PC-9 (cell line): Measurements from ENCODE around the gene DZIP3. TPM values are rescaled to one million over a fixed set of nuclear protein-coding genes. Genes with fewer than 3 reads are reported as not detected.

Source experiments
- BruUV-seq: library from RNA; stranded (reverse); fragments of 400-500 nt; replicated peaks from 2 replicates; lab custom pipeline; 2021; lab: Mats Ljungman, UMichigan
- CTCF ChIA-PET: fragments of 300-600 bp; sonication (Branson Sonifier 250); formaldehyde crosslinking; loops from one replicate; lab custom pipeline; 2022; ENCODE audit warnings: antibody characterized with exemption; lab: Charles Lee
- POLR2A ChIA-PET: fragments of 300-600 bp; sonication (Branson Sonifier 250); formaldehyde crosslinking; loops from one replicate; lab custom pipeline; 2022; ENCODE audit warnings: antibody characterized with exemption; ENCODE audit not compliant: unreplicated experiment; lab: Charles Lee
- DNase-seq, 2 experiments: peaks; one replicate each; pipeline versions ENCODE4 v3.0.0 to v3.0.0-alpha.2; 2015 to 2022; ENCODE audit warnings: mixed read lengths in 1 of 2
- H2AFZ ChIP-seq: fragments of 200-600 bp; sonication (generic); 2 replicates; pipeline ENCODE4 v1.8.1; 2017; ENCODE audit warnings: antibody characterized with exemption
- H3F3A ChIP-seq: fragments of 200-600 bp; sonication (generic); 2 replicates; pipeline ENCODE4 v1.8.1; 2017; ENCODE audit warnings: antibody characterized with exemption, mild to moderate bottlenecking, low read depth; ENCODE audit not compliant: insufficient read depth
- H3K27ac ChIP-seq: fragments of 200-600 bp; sonication (generic); 2 replicates; pipeline ENCODE4 v1.6.1; 2016; ENCODE audit warnings: mixed run types
- H3K27me3 ChIP-seq: fragments of 200-600 bp; sonication (generic); 2 replicates; pipeline ENCODE4 v1.6.1; 2016; ENCODE audit warnings: low read depth, mixed run types; ENCODE audit not compliant: insufficient read depth
- H3K36me3 ChIP-seq: fragments of 200-600 bp; sonication (generic); 2 replicates; pipeline ENCODE4 v1.6.1; 2016; ENCODE audit warnings: low read depth, mixed run types
- H3K4me1 ChIP-seq: fragments of 200-600 bp; sonication (generic); replicated peaks from 2 replicates; pipeline ENCODE4 v1.6.1; 2016; ENCODE audit warnings: mixed run types; ENCODE audit not compliant: insufficient read depth
- H3K4me2 ChIP-seq: fragments of 200-600 bp; sonication (generic); 2 replicates; pipeline ENCODE4 v1.6.1; 2017; ENCODE audit warnings: mixed run types
- H3K4me3 ChIP-seq: fragments of 200-600 bp; sonication (generic); 2 replicates; pipeline ENCODE4 v1.6.1; 2016; ENCODE audit warnings: mixed run types
- H3K79me2 ChIP-seq: fragments of 200-600 bp; sonication (generic); 2 replicates; pipeline ENCODE4 v1.6.1; 2017; ENCODE audit warnings: low read depth, mixed run types
- H3K9me2 ChIP-seq: fragments of 200-600 bp; sonication (generic); 2 replicates; pipeline ENCODE4 v1.8.1; 2017; ENCODE audit warnings: mild to moderate bottlenecking; ENCODE audit not compliant: insufficient read depth
- H3K9me3 ChIP-seq: fragments of 200-600 bp; sonication (generic); 2 replicates; pipeline ENCODE4 v1.8.1; 2016; ENCODE audit warnings: low read depth; ENCODE audit not compliant: insufficient read depth
- H4K20me1 ChIP-seq: fragments of 200-600 bp; sonication (generic); 2 replicates; pipeline ENCODE4 v1.8.1; 2017; ENCODE audit not compliant: insufficient read depth
- EZH2 ChIP-seq: fragments of 200-600 bp; sonication (generic); IDR thresholded peaks from 2 replicates; pipeline ENCODE4 v1.8.0; 2017; ENCODE audit warnings: antibody characterized with exemption, low read depth
- intact Hi-C: fragments of 100-400 bp; cut with micrococcal nuclease; formaldehyde crosslinking; loops from one replicate; pipeline ENCODE4 v1.10.0; 2022; ENCODE audit not compliant: unreplicated experiment
- total RNA-seq: library from RNA; stranded (reverse); gene quantifications from 2 replicates; pipeline ENCODE4 v1.2.3, GENCODE V29; 2021
- TF ChIP-seq, protein P1 (sequence below): fragments of 200-600 bp; sonication (generic); conservative IDR thresholded peaks from 2 replicates; pipeline ENCODE4 v1.6.1; 2017; ENCODE audit warnings: mixed run types, antibody characterized with exemption, mild to moderate bottlenecking, moderate library complexity

The DZIP3 gene
- total RNA-seq, 1 experiment from 2014 or later, result 14.5 TPM

DNA sequence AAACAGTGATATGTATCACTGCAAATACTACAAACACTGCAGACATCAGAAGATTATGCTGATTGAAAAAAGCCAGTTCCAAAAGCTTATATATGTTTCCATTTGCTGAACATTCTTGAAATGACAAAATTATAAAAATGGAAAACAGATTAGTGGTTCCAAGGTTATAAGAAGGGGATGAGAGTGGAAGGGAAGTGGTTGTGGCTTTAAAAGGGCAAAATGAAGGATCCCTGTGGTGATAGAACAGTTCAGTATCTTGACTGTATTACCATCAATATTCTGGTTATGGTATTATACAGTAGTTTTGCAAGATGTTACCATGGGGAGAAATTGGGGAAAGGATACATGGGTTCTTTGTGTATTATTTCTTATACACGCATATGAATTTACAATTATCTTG, 77.8 kb downstream of the DZIP3 start:
- no peak for DNase-seq
- TF ChIP-seq EZH2, result no peak
- TF ChIP-seq, protein P1, sequence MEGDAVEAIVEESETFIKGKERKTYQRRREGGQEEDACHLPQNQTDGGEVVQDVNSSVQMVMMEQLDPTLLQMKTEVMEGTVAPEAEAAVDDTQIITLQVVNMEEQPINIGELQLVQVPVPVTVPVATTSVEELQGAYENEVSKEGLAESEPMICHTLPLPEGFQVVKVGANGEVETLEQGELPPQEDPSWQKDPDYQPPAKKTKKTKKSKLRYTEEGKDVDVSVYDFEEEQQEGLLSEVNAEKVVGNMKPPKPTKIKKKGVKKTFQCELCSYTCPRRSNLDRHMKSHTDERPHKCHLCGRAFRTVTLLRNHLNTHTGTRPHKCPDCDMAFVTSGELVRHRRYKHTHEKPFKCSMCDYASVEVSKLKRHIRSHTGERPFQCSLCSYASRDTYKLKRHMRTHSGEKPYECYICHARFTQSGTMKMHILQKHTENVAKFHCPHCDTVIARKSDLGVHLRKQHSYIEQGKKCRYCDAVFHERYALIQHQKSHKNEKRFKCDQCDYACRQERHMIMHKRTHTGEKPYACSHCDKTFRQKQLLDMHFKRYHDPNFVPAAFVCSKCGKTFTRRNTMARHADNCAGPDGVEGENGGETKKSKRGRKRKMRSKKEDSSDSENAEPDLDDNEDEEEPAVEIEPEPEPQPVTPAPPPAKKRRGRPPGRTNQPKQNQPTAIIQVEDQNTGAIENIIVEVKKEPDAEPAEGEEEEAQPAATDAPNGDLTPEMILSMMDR, result no peak
- no peaks in the 10 kb centered on the region for H3K27me3 ChIP-seq
- no peaks in the 10 kb centered on the region for H3K79me2 ChIP-seq
- H3K4me3 ChIP-seq, result no peak overlapping the region
- H3K4me1 ChIP-seq, result no peaks in the 10 kb centered on the region
- no peak overlapping the region for H2AFZ ChIP-seq
- BruUV-seq, result no TSS peak
- no peaks in the 10 kb centered on the region for H3K36me3 ChIP-seq
- intact Hi-C loops, result no loop called here
- no peak overlapping the region for H3K27ac ChIP-seq
- CTCF ChIA-PET, result interaction anchor here (0.7 kb wide), 1 partner anchor 248 kb away, joined by 3 read pairs; no protein-coding TSS in a partner anchor
- POLR2A ChIA-PET, result no interaction called here
- H3K9me2 ChIP-seq, result peaks cover 5% of the 10 kb centered on the region; the same call in 1 of the 2 replicates
- no peaks in the 10 kb centered on the region for H3K9me3 ChIP-seq
- H4K20me1 ChIP-seq, result no peaks in the 10 kb centered on the region
- no peaks in the 10 kb centered on the region for H3F3A ChIP-seq
- no peak overlapping the region for H3K4me2 ChIP-seq

- no peak overlapping the region for H2AFZ ChIP-seq
- H3F3A ChIP-seq, result no peaks in the 10 kb centered on the region
- no peaks in the 10 kb centered on the region for H3K9me3 ChIP-seq
- CTCF ChIA-PET, result no interaction called here
- TF ChIP-seq, protein P1, result no peak
- TF ChIP-seq EZH2, result no peak
- H3K27me3 ChIP-seq, result no peaks in the 10 kb centered on the region
- no TSS peak for BruUV-seq
- no peak overlapping the region for H3K4me2 ChIP-seq
- H3K27ac ChIP-seq, result no peak overlapping the region
- no peaks in the 10 kb centered on the region for H4K20me1 ChIP-seq
- H3K4me3 ChIP-seq, result no peak overlapping the region
- no peaks in the 10 kb centered on the region for H3K4me1 ChIP-seq
- H3K9me2 ChIP-seq, result peaks cover 5% of the 10 kb centered on the region; the same call in 1 of the 2 replicates
- no peaks in the 10 kb centered on the region for H3K79me2 ChIP-seq
- no peaks in the 10 kb centered on the region for H3K36me3 ChIP-seq
- POLR2A ChIA-PET, result no interaction called here
- intact Hi-C loops, result no loop called here
- DNase-seq, result no peak
Measured at GRCh38 chr3:108669208-108669607, 79.7 kb downstream of the DZIP3 start.

GRCh38 chr3:108672701-108673100, 83.2 kb downstream of the DZIP3 start:
- Histone ChIP-seq H3K27ac (no peak overlapping the region), H3K4me2 (no peak overlapping the region), H3K9me2 (peaks cover 8% of the 10 kb centered on the region), H3K79me2 (no peaks in the 10 kb centered on the region), H3K4me1 (no peaks in the 10 kb centered on the region), H3K36me3 (no peaks in the 10 kb centered on the region), H3F3A (no peaks in the 10 kb centered on the region), H3K27me3 (no peaks in the 10 kb centered on the region), H2AFZ (no peak overlapping the region), H3K4me3 (no peak overlapping the region), H4K20me1 (no peaks in the 10 kb centered on the region), H3K9me3 (no peaks in the 10 kb centered on the region)
- CTCF ChIA-PET, result no interaction called here
- POLR2A ChIA-PET, result no interaction called here
- DNase-seq, result no peak
- no TSS peak for BruUV-seq
- TF ChIP-seq EZH2, result no peak
- TF ChIP-seq, protein P1, result no peak
- intact Hi-C loops, result no loop called here
